Endothelial cell of umbilical vein (primary cell): ENCODE data around the gene TGFBI. TPM values are rescaled to one million over a fixed set of nuclear protein-coding genes. Genes with fewer than 3 reads are reported as not detected.

ENCODE experiments used
- BruUV-seq: library from RNA; stranded (reverse); fragments of 400-500 nt; replicated peaks from 2 replicates; lab custom pipeline; 2021; lab: Mats Ljungman, UMichigan
- CTCF ChIA-PET: fragments of 300-600, 350-600 bp; sonication (Branson Sonifier 250); formaldehyde crosslinking; loops from one replicate; lab custom pipeline; 2021; ENCODE audit warnings: antibody characterized with exemption, inconsistent platforms; lab: Charles Lee
- POLR2A ChIA-PET: fragments of 300-600, 350-600 bp; sonication (Branson Sonifier 250); formaldehyde crosslinking; loops from one replicate; lab custom pipeline; 2021; ENCODE audit warnings: antibody characterized with exemption, inconsistent platforms; lab: Charles Lee
- DNase-seq: peaks from one replicate; pipeline ENCODE4 v3.0.0-alpha.2; 2011; ENCODE audit warnings: low read depth, low spot score
- FAIRE-seq: peaks from 2 replicates; lab custom pipeline; 2011; peaks lifted over from hg19 to GRCh38; lab: Jason Lieb, UNC
- H2AFZ ChIP-seq: 2 replicates; pipeline ENCODE4 v1.6.0; 2012; ENCODE audit warnings: low read depth, low read length, control low read depth, inconsistent platforms
- H3K27ac ChIP-seq: 2 replicates; pipeline ENCODE4 v1.5.1; 2011; ENCODE audit warnings: low read depth, mild to moderate bottlenecking, control low read depth, low read length, moderate library complexity; ENCODE audit not compliant: insufficient read depth
- H3K27me3 ChIP-seq, 2 experiments: 2 replicates each; pipeline versions ENCODE4 v1.6.0 to v1.6.1; 2011; ENCODE audit warnings: low read length in 2 of 2, mixed read lengths in 1 of 2; ENCODE audit not compliant: control insufficient read depth in 2 of 2, insufficient read depth in 2 of 2
- H3K36me3 ChIP-seq, 2 experiments: 2 replicates in 1 of 2; 3 replicates in 1 of 2; pipeline ENCODE4 v1.5.1; 2011; ENCODE audit warnings: low read length in 2 of 2, mild to moderate bottlenecking in 1 of 2, moderate library complexity in 1 of 2; ENCODE audit not compliant: control insufficient read depth in 2 of 2, insufficient read depth in 2 of 2; ENCODE audit errors: extremely low read depth in 1 of 2
- H3K4me1 ChIP-seq: 3 replicates; pipeline ENCODE4 v1.5.1; 2011; ENCODE audit warnings: mild to moderate bottlenecking, low read length; ENCODE audit not compliant: control insufficient read depth, insufficient read depth; ENCODE audit errors: extremely low read depth
- H3K4me2 ChIP-seq: 2 replicates; pipeline ENCODE4 v1.6.1; 2011; ENCODE audit warnings: low read length, control low read depth, mixed read lengths; ENCODE audit not compliant: insufficient read depth
- H3K4me3 ChIP-seq, 3 experiments: fragments of 200-600 bp in 1 of 3; sonication (generic), shearing (Covaris generic) in 1 of 3; replicated peaks in 1 of 3; 2 replicates each; pipeline ENCODE4 v1.5.1; 2011 to 2016; ENCODE audit warnings: control low read depth in 3 of 3, low read length in 3 of 3, mild to moderate bottlenecking in 2 of 3, inconsistent platforms in 1 of 3, low read depth in 1 of 3, moderate library complexity in 1 of 3; ENCODE audit not compliant: insufficient read depth in 1 of 3
- H3K79me2 ChIP-seq: 2 replicates; pipeline ENCODE4 v1.6.0; 2012; ENCODE audit warnings: low read length, inconsistent platforms; ENCODE audit not compliant: control insufficient read depth, insufficient read depth
- H3K9ac ChIP-seq: replicated peaks from 2 replicates; pipeline ENCODE3; 2011; ENCODE audit warnings: low read length, control low read depth; ENCODE audit not compliant: insufficient read depth; ENCODE audit errors: extremely low read depth
- H3K9me1 ChIP-seq: replicated peaks from 3 replicates; pipeline ENCODE4 v1.6.0; 2011; ENCODE audit warnings: mild to moderate bottlenecking, low read length; ENCODE audit not compliant: control insufficient read depth, insufficient read depth; ENCODE audit errors: extremely low read depth
- H3K9me3 ChIP-seq: replicated peaks from 2 replicates; pipeline ENCODE4 v1.5.1; 2012; ENCODE audit warnings: low read length, inconsistent platforms; ENCODE audit not compliant: control insufficient read depth, insufficient read depth
- H4K20me1 ChIP-seq: replicated peaks from 2 replicates; pipeline ENCODE3; 2011; ENCODE audit warnings: mild to moderate bottlenecking, low read length; ENCODE audit not compliant: control insufficient read depth, insufficient read depth; ENCODE audit errors: extremely low read depth
- EZH2 ChIP-seq: IDR thresholded peaks from 2 replicates; pipeline ENCODE4 v1.6.1; 2012; ENCODE audit warnings: borderline replicate concordance, low read depth, mild to moderate bottlenecking, moderate library complexity, low read length, inconsistent platforms; ENCODE audit not compliant: severe bottlenecking
- FOS ChIP-seq: IDR thresholded peaks from 2 replicates; pipeline ENCODE4 v1.6.1; 2011; ENCODE audit warnings: mild to moderate bottlenecking, low read length, moderate library complexity, borderline replicate concordance; ENCODE audit not compliant: insufficient read depth
- GATA2 ChIP-seq: IDR thresholded peaks from 2 replicates; pipeline ENCODE4 v1.7.0; 2011; ENCODE audit warnings: low read depth, mild to moderate bottlenecking, moderate library complexity, mixed read lengths, low read length; ENCODE audit not compliant: insufficient read length, insufficient read depth
- JUN ChIP-seq: IDR thresholded peaks from 2 replicates; pipeline ENCODE4 v1.6.1; 2011; ENCODE audit warnings: borderline replicate concordance, low read depth; ENCODE audit not compliant: insufficient read length, insufficient read depth
- MAX ChIP-seq: IDR thresholded peaks from 2 replicates; pipeline ENCODE4 v1.6.1; 2011; ENCODE audit not compliant: insufficient read depth, insufficient read length
- MYC ChIP-seq: IDR thresholded peaks from one replicate; pipeline ENCODE4 v1.6.1; 2011; ENCODE audit warnings: mild to moderate bottlenecking, low read depth, low read length
- POLR2A ChIP-seq: IDR thresholded peaks from 2 replicates; pipeline ENCODE4 v1.6.1; 2012; ENCODE audit warnings: low read depth, mild to moderate bottlenecking, control low read depth, low read length
- POLR2AphosphoS5 ChIP-seq: IDR thresholded peaks from 2 replicates; pipeline ENCODE4 v1.6.1; 2012; ENCODE audit warnings: low read depth, mild to moderate bottlenecking, control low read depth, low read length, moderate library complexity; ENCODE audit not compliant: insufficient read depth
- dilution Hi-C: fragments of 300-500 bp; cut with MboI; formaldehyde crosslinking; loops from one replicate; pipeline ENCODE4 v1.15.0; 2019; ENCODE audit warnings: low sequenced_read_pairs; ENCODE audit not compliant: extremely low pct_ligation_motif_present
- intact Hi-C: fragments of 100-400 bp; cut with micrococcal nuclease; formaldehyde crosslinking; loops from one replicate; pipeline ENCODE4 v1.10.0; 2022
- polyA plus RNA-seq, 4 experiments: library from polyadenylated mRNA; depleted of rRNA in 3 of 4; stranded (reverse) in 3 of 4; unstranded in 1 of 4; fragments of >200 nt; gene quantifications; 2 replicates each; pipeline versions ENCODE4 v1.2.1 to v1.2.3, GENCODE V29; 2011 to 2012; ENCODE audit warnings: missing spikeins in 1 of 4
- total RNA-seq: library from RNA; stranded (reverse); gene quantifications from 2 replicates; pipeline ENCODE4 v1.2.3, GENCODE V29; 2021
- TF ChIP-seq, protein P1 (sequence below), 2 donors: IDR thresholded peaks; 1 replicate in 1 of 2; 2 replicates in 1 of 2; pipeline ENCODE4 v1.5.1; 2011; ENCODE audit warnings: low read length in 2 of 2, mild to moderate bottlenecking in 2 of 2, moderate library complexity in 2 of 2, control low read depth in 1 of 2, inconsistent platforms in 1 of 2, low read depth in 1 of 2; ENCODE audit not compliant: insufficient read depth in 1 of 2; ENCODE audit errors: extremely low read depth in 1 of 2

TGFBI gene
- total and polyA plus RNA-seq, 2 donors (not counting 3 experiments of a cell fraction or from before 2014, with no cell fraction given) = 6.5 to 18.9 TPM

GRCh38 chr5:136064510-136064909, 35.7 kb downstream of the TGFBI start:
- Histone ChIP-seq H3K4me2 (no peak overlapping the region), H3K4me1 (no peaks in the 10 kb centered on the region), H3K36me3 (no peaks in the 10 kb centered on the region), H3K9me1 (no peaks in the 10 kb centered on the region), H4K20me1 (no peaks in the 10 kb centered on the region), H3K9ac (no peak overlapping the region), H2AFZ (no peak overlapping the region), H3K27me3 (no peaks in the 10 kb centered on the region), H3K27ac (no peak overlapping the region), H3K79me2 (no peaks in the 10 kb centered on the region), H3K4me3 (no peak overlapping the region), H3K9me3 (no peaks in the 10 kb centered on the region)
- ChIA-PET CTCF (interaction anchor here (1.0 to 7.9 kb wide), 7 partner anchors 16 to 148 kb away, joined by 3 to 99 read pairs (median 7); no protein-coding TSS in a partner anchor), POLR2A (no interaction called here)
- FAIRE-seq (no peak), DNase-seq (no peak)
- intact Hi-C loops (no loop called here), dilution Hi-C loops (no loop called here)
- TF ChIP-seq, protein P1, sequence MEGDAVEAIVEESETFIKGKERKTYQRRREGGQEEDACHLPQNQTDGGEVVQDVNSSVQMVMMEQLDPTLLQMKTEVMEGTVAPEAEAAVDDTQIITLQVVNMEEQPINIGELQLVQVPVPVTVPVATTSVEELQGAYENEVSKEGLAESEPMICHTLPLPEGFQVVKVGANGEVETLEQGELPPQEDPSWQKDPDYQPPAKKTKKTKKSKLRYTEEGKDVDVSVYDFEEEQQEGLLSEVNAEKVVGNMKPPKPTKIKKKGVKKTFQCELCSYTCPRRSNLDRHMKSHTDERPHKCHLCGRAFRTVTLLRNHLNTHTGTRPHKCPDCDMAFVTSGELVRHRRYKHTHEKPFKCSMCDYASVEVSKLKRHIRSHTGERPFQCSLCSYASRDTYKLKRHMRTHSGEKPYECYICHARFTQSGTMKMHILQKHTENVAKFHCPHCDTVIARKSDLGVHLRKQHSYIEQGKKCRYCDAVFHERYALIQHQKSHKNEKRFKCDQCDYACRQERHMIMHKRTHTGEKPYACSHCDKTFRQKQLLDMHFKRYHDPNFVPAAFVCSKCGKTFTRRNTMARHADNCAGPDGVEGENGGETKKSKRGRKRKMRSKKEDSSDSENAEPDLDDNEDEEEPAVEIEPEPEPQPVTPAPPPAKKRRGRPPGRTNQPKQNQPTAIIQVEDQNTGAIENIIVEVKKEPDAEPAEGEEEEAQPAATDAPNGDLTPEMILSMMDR (IDR thresholded peaks at IDR 0.05; ENCODE audit: extremely low read depth in 1 of 2, insufficient read depth in 1 of 2, low read depth in 1 of 2, low read length in 2 of 2) = no peak
- TF ChIP-seq POLR2AphosphoS5 = no peak
- TF ChIP-seq POLR2A = no peak
- TF ChIP-seq JUN = no peak
- no TSS peak for BruUV-seq

DNA sequence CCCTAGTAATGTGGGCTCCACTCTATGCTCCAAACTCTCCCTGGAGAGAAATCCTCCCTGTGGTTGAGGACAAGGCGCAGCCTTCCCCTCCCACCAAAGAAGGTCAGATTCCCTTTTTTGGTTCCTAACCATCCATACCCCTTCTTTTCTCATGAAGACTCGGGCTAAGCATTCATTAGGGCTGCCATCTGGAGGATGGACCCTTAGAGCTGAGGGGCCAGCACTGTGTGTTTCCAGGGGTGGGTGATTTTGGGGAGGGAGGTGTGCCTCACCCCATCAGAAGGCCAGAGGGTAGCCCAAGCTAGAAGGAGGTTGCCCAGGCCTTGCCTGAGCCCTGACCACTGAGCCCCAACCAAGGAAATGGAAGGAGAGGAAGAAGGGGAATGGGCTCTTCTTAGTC, 36.8 kb downstream of the TGFBI start:
- Histone ChIP-seq H4K20me1 (no peaks in the 10 kb centered on the region), H2AFZ (no peak overlapping the region), H3K9ac (no peak overlapping the region), H3K4me2 (no peak overlapping the region), H3K9me1 (no peaks in the 10 kb centered on the region), H3K36me3 (no peaks in the 10 kb centered on the region), H3K4me3 (no peak overlapping the region), H3K9me3 (no peaks in the 10 kb centered on the region), H3K4me1 (no peaks in the 10 kb centered on the region), H3K79me2 (no peaks in the 10 kb centered on the region), H3K27me3 (peaks cover 0 to 3% of the 10 kb centered on the region in 2 experiments), H3K27ac (no peak overlapping the region)
- no peak for FAIRE-seq
- intact Hi-C loops = no loop called here
- DNase-seq = no peak
- dilution Hi-C loops = no loop called here
- ChIA-PET POLR2A (no interaction called here), CTCF (interaction anchor here (0.7 to 4.3 kb wide), 7 partner anchors 9 to 120 kb away, joined by 3 to 53 read pairs (median 4); no protein-coding TSS in a partner anchor)
- BruUV-seq = no TSS peak
- TF ChIP-seq MYC = no peak
- no peak for TF ChIP-seq JUN
- no peak for TF ChIP-seq EZH2
- TF ChIP-seq POLR2A = no peak
- TF ChIP-seq, protein P1 (IDR thresholded peaks at IDR 0.05; ENCODE audit: extremely low read depth in 1 of 2, insufficient read depth in 1 of 2, low read depth in 1 of 2, low read length in 2 of 2) = no peak
- TF ChIP-seq MAX = no peak
- no peak for TF ChIP-seq GATA2
- TF ChIP-seq FOS = no peak
- TF ChIP-seq POLR2AphosphoS5 = no peak
